CD4-positive, alpha-beta T cell treated with Interleukin-4 for 4 hours (primary cell): ENCODE results near the gene MED13.
"Not testable (repeated sequence)": the region's sequence is repeated elsewhere in the genome, so short reads cannot be mapped to it uniquely, and the experiment has no call there.

ENCODE experiments used
- DNase-seq: peaks from one replicate; pipeline ENCODE4 v3.0.0-alpha.2; 2020

The MED13 gene

GRCh38 chr17:61996916-61997605, 68.0 kb downstream of the MED13 start:
- DNase-seq, result no peak

- no peak for DNase-seq
Observed at GRCh38 chr17:61989509-61989908, 75.6 kb downstream of the MED13 start.

- DNase-seq, result no peak
Observed at GRCh38 chr17:61986898-61987297, 78.2 kb downstream of the MED13 start.

DNA sequence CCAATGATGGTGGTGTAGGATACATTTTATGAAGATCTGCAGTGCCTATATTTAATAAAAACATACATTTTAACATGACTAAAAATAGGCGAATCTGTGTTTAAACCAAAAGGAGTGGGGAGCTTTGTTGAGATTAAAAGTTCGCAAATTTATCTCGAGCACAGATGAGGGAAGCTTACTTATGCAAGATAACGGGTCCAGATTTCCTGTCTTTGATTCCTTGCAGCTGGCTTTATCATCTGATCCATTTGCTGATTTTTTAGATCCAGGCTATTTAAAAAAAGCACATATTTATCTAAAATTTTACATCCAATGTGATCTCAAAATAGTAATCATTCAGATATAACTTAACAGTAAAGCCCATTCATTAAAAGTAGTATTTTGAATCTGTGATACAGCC, 80.3 kb downstream of the MED13 start:
- DNase-seq, result no peak

DNA sequence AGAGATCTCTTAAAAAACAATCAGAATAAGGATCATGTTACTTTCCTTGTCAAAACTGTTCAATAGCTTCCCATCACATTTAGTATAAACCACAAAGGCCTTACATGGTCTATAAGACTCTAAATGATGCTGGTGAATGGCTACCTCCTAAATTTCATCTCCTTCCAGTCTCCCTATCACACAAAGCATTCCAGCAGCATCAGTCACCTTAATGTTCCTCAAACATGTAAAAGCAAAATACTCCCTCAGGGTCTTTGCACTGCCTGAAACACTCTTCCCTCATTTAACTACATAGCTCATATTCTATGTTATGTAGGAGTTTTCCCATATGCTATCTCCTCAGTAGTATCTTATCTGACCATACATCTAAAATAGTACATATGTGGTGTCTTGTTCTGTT, 83.8 kb downstream of the MED13 start:
- no peak for DNase-seq

- no peak for DNase-seq
Observed at GRCh38 chr17:61980535-61980934, 84.5 kb downstream of the MED13 start.

DNA sequence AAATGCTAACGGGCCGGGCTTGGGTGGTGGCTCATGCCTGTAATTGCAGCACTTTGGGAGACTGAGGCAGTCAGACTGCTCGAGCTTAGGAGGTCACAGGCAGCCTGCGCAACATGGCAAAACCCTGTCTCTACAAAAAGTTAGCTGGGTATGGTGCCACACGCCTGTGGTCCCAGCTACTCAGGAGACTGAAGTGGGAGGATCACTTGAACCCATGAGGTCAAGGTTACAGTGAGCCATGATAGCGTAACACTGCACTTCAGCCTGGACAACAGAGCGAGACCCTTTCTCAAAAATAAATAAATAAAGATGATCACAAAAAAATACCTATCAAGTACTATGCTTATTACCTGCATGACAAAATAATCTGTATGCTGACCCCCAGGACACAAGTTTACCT, 91.0 kb downstream of the MED13 start:
- DNase-seq, result no peak

DNA sequence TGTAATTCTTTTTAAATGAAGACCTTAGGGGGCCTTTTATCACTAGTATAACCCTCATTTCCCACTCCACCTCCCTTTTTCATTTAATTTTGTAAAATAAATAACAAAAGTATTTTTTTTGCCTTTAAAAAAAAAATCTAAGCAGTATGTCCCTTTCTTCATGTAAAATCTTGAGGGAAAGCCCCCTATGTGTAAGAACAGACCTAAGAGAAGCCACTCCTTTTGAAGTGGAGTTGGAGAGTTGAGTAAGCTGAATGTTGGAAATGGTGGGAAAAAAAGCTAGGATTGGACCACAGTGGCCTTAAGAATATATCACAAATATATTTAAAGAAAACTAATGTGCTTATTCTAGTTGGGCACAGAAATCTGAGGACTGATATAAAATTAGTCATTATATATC, 92.8 kb downstream of the MED13 start:
- no peak for DNase-seq

DNA sequence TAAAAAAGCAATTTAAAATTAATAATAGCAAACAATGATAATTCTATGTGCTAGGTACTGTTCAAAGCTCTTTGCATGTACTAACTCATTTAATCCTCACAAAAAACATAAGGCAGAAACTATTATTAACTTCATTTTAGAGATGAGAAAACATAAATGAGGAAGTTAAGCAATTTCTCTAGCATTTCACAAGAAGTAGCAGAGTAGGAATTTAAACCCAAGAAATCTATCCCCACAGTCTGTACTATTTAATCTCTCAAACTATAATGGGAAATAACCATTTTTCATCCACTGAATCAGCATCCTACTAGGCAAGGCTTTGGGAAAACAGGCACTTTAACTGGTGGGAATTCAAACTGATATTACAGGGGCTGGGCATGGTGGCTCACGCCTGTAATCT, 95.0 kb downstream of the MED13 start:
- DNase-seq, result no peak

DNA sequence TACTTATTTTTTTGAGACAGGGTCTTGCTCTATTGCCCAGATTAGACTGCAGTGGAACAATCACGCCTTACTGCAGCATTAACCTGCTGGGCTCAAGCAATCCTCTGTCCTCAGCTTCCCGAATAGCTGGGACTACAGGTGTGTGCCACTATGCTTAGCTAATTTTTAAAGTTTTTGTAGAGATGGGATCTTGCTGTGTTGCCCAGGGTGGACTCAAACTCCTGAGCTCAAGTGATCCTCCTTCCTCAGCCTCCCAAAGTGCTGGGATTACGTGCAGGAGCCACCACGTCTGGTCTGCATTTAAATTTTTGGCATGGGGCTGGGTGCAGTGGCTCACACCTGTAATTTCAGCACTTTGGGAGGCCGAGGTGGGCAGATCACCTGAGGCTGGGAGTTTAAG, 96.3 kb downstream of the MED13 start:
- DNase-seq, result no peak

DNA sequence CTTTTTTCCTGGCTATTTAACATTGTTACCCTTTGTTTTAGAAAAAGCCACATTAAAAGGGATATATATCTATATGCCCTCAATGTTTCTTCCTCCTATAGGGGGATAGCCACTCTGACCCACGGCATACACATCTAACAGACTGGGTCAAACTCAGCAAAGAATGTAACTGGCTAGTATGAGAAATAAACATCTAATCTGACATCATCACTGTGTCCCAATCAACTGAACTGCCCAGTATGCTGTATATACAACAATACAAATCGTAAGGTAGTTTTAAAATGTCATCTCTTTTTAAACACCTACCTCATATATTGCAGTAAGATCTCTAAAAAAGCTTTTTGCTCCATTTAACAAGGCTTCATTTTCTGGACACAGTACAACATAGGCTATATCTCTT, 97.3 kb downstream of the MED13 start:
- DNase-seq, result no peak

DNA sequence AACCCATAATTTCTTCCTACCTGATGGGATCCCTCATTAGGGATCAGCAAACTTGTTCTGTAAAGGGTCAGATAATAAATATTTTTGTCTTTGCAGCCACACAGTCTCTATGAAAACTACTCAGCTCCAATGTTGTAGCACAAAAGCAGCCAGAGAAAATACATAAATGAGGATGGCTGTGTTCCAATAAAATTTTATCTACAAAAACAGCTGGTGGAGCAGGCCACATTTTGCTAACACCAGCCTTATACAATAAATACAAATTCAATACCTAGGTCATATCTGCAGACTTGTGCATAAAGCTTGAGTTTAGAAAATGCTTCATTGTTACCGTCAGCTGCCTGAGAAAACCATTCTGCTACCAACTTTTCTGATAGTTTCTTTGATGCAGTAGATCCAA, 98.9 kb downstream of the MED13 start:
- DNase-seq, result no peak

DNA sequence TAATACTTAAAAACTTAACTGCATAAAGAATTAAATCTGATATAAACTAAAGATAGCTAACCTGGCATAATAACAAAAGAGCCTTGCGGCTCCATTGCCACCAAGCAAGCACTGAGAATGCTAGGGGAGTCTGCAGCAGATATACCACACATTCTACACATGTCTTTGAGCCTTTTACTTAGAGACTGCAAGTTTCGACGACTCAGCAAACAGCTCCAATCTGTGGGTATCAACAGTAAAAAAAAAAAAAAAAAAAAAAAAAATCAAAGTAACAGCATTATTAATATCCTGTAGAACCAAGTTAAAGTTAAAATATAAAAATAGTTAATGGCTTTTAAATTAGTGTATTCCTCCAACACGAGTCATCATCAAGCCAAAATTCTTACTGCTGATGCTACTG, 109.5 kb downstream of the MED13 start:
- DNase-seq, result no peak

DNA sequence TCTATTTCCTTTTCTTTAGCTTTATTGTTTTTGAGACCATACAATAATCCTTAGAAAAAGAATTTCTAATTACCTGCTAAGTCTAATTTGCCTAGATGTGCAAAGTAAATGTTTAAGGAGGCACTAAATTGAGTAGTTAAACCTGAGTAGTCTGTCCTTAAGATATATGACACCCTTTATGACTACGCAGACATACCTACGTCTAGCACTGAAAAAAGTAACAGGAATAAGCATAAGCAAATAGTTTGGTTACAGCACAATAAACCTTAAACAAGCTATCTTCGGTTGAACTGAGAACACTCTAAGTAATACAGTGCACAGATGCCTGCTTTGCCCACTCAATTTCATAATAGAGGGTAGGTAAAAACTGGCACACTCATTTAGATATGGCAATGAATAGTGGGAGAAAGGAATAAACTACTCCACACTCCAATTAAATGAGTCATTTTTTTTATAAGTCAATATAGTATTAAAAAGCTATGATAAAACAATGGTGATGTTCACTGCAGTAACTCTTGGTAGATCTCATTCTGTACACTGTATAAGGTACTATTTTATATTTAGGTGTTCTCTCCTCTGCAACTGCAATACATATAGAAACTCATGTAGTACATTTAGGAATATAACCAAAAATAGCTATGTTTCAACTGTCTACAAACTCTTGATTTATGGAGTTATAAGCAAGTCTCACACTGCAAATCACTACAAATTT, 117.6 kb downstream of the MED13 start:
- DNase-seq, result no peak

DNA sequence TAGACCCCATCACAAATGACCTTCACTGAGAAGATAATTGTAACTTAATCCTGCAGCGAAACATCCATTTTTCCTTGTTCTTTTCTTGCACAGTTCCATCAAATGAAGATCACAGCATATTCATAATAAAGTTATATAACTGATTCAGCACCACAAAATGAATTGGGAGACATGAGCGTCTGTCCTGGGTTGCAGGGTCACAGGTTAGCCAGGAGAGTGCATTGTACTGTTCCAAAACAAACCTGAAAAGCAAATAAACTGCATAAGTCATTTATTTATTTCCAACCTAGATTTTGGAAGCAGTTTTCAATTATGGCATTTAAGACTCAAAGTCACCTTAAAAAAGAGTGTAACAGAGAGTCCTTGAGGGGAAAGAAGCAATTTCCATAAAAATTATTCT, 118.7 kb downstream of the MED13 start:
- DNase-seq, result no peak

- DNase-seq, result no peak
Observed at GRCh38 chr17:61943117-61943516, 122.0 kb downstream of the MED13 start.

GRCh38 chr17:61942085-61942484, 123.0 kb downstream of the MED13 start:
- no peak for DNase-seq

DNA sequence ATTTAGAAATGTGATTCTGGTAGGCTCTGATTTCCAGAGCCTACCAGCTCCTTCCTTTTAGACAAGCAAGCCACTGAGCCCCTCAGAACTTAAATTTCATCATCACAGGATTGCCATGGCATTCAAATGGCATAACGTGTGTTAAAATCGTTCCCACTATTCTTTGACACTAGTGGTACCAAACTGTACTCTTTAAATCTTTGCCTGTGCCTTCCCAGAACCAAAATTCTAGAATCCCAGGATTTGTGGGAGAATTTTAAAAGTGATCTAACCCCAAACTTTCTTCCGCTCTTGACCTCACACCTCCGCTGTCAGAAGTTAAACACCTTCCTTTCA, 137.0 kb downstream of the MED13 start:
- no peak for DNase-seq

- DNase-seq, result peak; percentile 97
Observed at GRCh38 chr17:61927208-61928100, 137.6 kb downstream of the MED13 start, which contains the start of gene INTS2. Gene INTS2, minus strand, starts transcription at chr17:61927982. Its CDS starts 1,338 bp downstream, at chr17:61926644.

- peak; percentile 1 for DNase-seq
Observed at GRCh38 chr17:61926826-61927207, 138.3 kb downstream of the MED13 start.

DNA sequence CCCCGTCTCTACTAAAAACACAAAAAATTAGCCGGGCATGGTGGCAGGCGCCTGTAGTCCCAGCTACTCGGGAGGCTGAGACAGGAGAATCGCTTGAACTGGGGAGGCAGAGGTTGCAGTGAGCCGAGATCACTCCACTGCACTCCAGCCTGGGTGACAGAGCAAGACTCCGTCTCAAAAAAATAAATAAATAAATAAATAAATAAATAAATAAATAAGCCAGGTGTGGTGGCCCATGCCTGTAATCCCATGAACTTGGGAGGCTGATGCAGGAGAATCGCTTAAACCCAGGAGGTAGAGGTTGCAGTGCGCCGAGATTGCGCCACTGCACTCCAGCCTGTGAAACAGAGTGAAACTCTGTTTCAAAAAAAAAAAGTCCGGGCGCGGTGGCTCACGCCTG, 149.9 kb downstream of the MED13 start:
- DNase-seq, result not testable (repeated sequence)

DNA sequence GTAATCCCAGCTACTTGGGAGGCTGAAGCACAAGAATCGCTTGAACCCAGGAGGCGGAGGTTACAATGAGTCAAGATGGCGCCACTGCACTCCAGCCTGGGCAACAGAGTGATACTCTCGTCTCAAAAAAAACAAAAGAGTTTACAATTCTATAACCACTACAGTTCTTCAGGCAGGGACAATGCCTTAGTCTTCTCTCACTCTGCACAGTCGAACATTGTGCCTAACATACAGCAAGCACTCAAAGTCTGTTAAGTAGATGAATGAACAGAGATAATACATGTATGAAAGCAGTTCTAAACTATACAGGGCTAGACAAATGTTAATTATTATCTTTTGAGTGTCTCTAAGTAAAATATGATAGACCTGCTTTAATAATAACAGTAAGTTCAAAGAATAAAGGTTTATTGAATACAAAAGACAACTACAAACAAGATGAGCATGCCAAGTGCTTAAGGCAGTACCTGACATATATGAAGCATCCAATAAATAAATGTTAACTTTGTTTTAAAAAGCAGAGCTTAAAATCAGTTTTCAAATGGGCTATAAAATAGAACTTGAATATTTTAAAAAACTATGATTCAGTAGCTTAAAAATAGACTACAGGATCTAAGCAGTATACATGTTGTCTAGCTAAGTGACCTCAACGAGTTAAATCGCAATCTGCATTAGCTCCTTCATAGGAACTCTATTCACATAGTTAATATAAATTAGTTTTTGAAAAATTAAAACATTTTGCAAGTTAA, 156.6 kb downstream of the MED13 start:
- DNase-seq, result no peak

GRCh38 chr17:61907361-61907760, 157.7 kb downstream of the MED13 start:
- DNase-seq, result no peak
